Glomerular endothelial cell (primary cell): ENCODE results near the gene TM2D3. TPM values are rescaled to one million over a fixed set of nuclear protein-coding genes. Genes with fewer than 3 reads are reported as not detected.

Source experiments
- DNase-seq: peaks from one replicate; pipeline ENCODE4 v3.0.0-alpha.2; 2011; ENCODE audit warnings: low read depth, low spot score; ENCODE audit errors: extremely low read depth
- total RNA-seq: library from RNA; depleted of rRNA; stranded (reverse); fragments of >200 nt; gene quantifications from 2 replicates; pipeline ENCODE4 v1.2.3, GENCODE V29; 2015

TM2D3 gene, protein sequence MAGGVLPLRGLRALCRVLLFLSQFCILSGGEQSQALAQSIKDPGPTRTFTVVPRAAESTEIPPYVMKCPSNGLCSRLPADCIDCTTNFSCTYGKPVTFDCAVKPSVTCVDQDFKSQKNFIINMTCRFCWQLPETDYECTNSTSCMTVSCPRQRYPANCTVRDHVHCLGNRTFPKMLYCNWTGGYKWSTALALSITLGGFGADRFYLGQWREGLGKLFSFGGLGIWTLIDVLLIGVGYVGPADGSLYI
- 31.6 and 32.6 TPM in 2 replicates for total RNA-seq

GRCh38 chr15:101652098-101652785 lies at the start of gene TM2D3:
Gene TM2D3, minus strand, starts transcription at chr15:101652381. Its CDS starts 20 bp downstream, at chr15:101652361.
- DNase-seq = no peak

DNA sequence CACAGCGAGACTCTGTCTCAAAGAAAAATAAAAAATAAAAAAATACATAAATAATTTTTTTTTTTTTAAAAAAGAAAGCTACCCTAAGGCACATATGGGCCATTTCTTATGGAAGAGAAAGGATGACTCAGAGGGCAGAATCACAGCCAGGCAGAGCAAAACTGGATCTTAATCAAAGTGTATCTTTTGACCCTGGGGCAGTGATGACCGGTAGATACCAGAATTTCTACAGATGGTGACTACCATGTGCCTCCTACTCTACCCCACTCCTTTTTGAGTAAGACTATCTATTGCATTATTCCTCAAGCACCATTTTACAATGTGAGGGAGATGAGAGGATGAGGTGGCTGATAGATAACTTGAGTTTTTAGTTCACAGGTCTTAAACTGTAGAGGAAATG lies 46.1 kb upstream of the TM2D3 start:
- DNase-seq = no peak

GRCh38 chr15:101697488-101697887 lies 45.3 kb upstream of the TM2D3 start:
- no peak for DNase-seq

GRCh38 chr15:101696829-101697228 lies 44.6 kb upstream of the TM2D3 start:
- DNase-seq = no peak

DNA sequence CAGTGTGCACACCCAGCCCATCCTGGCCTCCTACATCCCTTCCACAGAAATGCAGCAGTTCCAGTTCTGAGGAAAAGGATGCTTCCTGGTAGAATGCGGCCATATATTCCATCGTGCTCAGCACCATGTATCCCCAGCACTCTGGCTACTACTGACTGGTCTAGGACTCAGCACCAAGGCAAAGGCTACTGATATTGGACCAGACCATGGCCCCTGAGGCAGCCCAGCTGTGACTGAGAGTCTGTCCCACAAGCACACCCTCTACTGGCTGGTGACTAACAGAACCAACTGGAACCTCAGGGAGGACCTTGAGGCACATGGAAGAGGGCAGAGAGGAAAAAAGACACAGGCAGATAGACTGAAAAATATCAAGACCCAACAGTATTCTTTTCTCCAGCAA lies 42.1 kb upstream of the TM2D3 start:
- DNase-seq = no peak

GRCh38 chr15:101692801-101693598 lies 40.8 kb upstream of the TM2D3 start:
- DNase-seq = no peak

DNA sequence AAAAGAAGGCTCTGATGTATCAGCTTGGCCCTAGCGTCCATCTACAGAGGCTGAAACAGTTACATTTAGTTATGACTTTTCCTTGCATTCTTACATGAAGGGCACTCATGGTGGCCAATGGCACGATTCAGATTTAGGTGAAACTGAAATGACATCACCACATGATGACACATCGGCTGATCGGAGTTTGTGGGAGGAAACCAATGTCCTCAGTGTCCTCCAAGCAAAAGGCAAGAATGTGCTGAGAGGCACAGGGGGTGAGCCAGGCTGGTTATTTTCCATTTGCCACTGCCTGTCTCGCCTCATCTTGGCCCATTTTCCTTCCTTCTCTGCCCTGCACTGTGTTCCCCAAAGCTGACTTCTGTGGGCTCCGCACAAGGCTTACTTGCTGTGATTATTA lies 37.7 kb upstream of the TM2D3 start:
- DNase-seq = no peak

DNA sequence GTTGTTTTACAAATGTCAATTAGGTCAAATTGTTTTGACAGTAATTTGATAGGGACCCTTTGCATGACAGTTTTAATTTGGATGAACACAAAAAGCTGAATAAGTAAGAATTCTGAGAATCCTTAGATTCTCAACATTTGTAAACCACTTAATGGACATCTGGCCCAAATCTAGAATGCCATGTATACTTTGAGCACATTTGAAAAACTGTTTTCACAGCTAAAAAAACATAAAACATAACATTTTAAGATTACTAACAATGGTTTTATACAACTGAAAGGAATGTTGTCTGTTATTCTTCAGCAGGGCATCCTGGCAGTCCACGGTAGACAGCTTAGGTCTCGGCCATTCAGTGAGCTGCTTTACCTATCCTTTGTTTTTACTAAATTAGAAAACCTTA lies 34.5 kb upstream of the TM2D3 start:
- no peak for DNase-seq

GRCh38 chr15:101684877-101685276 lies 32.7 kb upstream of the TM2D3 start:
- no peak for DNase-seq

DNA sequence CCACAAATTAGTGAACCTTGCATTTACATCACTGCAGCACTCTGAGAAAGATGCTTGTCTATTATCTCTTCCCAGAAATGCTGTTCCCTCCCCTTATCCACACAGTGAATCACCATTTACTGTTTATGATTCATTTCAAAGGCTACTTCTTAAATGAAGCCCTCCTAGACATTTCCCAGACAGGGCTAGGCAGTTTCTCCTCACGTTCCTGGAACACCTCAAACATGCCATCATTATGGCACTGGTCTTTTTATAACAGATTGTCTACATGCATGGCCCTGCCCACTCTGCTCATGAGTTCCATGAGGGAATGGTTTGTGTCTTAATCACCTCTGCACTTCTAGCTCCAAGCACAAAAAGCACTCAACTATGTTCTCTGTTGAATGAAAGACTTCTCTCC lies 32.2 kb upstream of the TM2D3 start:
- DNase-seq = no peak

GRCh38 chr15:101679806-101680205 lies 27.6 kb upstream of the TM2D3 start:
- DNase-seq = no peak

GRCh38 chr15:101676921-101677329 lies 24.7 kb upstream of the TM2D3 start:
- no peak for DNase-seq

- DNase-seq = no peak
Observed at GRCh38 chr15:101675796-101676582, 23.8 kb upstream of the TM2D3 start.

GRCh38 chr15:101675015-101675414 lies 22.8 kb upstream of the TM2D3 start:
- DNase-seq = no peak

- DNase-seq = no peak
Observed at GRCh38 chr15:101672298-101672697, 20.1 kb upstream of the TM2D3 start.

DNA sequence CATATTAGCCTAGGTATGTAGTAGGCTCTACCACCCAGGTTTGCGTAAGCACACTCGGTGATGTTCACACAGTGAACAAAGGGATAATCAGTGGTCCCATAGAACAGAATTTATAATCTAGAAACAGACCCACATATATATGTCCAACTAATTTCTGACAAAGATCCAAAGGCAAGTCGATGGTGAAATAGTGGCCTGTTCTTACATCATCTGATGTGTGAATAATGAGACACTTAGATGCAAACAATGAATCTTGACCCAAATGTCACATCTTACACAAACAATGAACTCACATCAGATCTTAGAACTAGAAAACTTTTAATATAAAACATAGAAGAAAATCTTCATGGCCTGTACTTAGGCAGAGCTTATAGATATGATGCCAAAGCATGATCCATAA lies 17.6 kb upstream of the TM2D3 start:
- no peak for DNase-seq

- DNase-seq = no peak
Observed at GRCh38 chr15:101667881-101668280, 15.7 kb upstream of the TM2D3 start.

- DNase-seq = no peak
Observed at GRCh38 chr15:101664303-101664913, 12.2 kb upstream of the TM2D3 start.

DNA sequence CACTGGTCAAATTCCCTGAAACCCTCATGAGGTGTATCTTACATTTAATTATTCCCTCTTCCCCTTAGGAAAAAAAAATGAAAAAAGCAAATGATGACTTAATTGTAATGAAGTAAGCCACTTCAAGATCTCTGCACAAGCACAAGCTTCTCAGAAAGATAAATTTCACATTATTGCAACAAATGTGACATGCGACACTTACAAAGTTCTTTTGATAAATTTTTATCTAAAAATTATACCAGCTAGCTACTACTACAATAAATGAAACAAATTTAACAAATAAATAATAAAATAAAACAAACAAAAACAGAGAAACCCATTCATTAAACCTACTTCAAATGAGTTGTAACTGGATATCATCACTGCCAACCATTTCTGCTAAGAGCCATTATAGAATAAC lies 10.0 kb upstream of the TM2D3 start:
- DNase-seq = no peak

GRCh38 chr15:101660005-101660404 lies 7.8 kb upstream of the TM2D3 start:
- no peak for DNase-seq
